NCI-H187 treated with DMSO at 0.1 percent for 48 hours (cell line): ENCODE measurements around the gene ADAMTS3.

ENCODE experiments used
- DNase-seq: peaks from one replicate; lab custom pipeline; 2025; lab: John Stamatoyannopoulos, UW

ADAMTS3 gene

DNA sequence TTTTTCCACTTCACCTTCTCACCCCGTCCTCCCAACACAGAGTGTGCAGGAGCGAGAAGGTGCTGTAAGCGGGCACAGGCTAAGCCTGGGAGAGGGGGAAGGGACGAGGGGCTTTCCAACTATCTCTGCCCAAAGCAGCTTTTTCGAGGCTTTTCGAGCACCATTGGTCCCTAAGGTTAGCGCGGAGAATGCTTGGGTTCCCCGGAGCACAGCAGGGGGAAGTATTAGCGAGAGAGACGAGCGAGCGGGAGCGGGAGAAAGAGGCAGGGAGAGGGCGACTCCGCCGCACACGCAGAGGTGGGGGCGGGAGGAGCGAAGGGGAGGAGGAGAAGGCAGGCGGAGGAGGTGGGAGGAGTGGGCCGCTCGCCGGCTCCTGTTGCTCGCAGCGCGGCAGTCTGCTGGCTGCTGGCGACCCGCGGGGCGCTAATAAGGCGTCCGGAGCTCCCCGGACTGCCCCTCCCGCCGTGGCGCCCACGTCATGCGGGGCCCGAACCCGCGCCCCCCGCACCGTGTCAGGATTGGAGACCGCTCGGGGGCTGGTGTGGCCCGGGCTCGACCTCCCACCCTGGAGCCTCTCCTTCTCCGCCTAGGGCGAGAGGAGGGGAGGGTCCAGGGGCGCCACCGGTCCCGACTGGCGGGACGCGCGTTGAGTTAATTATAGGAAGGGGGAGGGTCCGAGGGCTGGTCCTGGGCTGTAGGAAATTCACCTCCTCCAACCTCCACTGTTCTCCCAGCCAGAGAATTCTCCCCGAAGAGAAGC lies at the start of gene ADAMTS3:
ADAMTS3 (minus strand) TSS at position 263 of the 760 bp plus-strand sequence. CDS start 459 bp downstream, outside the sequence.
- DNase-seq: peak; percentile 27

DNA sequence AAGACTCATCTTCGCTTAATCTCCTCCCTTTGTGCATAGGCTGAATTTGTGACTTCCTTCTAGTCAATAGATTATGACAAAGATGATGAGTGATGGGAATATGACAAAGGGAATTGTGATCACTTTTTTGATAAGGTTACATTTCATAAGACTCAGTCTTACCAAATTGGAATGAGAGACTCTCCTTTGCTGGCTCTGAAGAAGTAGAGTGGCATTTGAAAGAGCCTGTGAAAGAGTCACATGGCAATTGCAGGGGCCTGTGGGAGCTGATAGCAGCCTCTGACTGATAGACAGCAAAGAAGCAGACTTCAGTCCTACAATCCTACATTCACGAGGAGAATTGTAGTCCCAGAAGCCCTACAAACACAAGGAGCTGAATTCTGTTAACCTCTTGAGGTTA lies 44.9 kb upstream of the ADAMTS3 start:
- no peak for DNase-seq

DNA sequence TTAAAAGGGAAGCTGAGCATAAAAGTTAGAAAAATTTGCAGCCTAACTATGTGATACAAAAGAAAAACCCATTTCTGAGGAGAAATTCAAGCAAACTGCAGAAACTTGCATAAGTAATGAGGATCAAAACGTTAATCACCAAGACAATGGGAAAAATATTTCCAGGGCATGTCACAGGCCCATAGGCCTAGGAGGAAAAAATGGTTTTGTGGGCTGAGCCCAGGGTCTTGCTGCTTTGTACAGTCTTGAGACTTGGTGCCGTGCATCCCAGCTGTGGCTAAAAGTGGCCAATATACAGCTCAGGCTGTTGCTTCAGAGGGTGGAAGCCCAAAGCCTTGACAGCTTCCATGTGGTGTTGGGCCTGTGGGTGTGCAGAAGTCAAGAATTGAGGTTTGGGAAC lies 37.7 kb upstream of the ADAMTS3 start:
- no peak for DNase-seq

DNA sequence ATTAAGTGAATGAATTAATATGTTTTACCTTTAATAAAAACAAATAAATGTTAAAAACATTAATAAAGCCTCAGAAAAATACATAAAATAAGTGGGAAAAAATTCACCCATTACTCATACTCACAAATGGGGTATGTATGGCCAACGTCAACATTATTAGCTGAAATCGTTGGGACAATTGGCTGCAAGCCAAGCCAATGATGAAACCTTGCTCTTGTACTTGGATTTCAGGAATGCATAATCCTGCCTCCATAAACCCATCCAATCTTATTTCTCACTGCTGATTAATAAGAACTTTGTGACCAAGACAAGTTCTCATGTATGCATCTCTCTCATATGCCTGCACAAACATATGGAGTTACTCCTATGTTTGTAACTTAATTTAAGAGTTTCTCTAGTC lies 35.3 kb upstream of the ADAMTS3 start:
- no peak for DNase-seq

DNA sequence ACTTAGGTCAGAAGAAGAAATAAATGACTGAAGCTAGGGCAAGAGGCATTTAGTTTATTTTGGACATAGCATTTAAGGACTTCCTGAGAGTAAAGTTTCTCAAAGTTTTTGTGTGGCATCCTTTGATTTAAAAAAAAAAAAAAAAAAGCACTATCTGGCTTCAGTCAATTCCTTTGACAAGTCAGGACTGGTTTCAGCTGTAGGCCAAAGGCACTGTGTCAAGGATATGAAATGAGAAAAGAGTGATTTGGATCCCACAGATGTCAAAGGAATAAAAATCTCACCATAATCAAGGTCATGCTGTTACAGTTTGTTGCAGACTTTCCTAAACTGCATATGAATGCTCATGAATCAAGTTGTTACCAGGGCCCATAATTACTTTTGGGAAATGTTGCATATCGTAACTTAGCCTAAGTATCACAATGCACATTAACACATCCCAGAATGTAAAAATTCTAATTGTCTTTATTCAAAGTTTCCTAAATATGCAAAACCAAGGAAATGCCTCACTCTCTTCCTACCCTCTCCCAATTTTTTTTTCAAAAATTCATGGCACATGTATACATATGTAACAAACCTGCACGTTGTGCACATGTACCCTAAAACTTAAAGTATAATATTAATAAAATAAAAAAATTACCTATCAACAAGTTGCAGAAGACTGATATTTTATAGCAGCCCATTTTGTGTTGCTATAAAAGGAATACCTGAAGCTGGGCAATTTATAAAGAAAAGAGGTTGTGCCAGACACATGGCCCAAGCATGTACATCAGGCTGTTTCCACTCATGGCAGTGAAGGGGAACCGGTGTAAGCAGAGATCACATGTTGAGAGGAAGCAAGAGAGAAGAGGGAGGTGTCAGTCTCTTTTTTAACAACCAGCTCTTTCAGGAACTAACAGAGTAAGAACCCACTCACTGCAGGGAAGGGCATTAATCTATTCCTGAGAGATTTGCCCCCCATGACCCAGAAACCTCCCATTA lies 33.7 kb upstream of the ADAMTS3 start:
- no peak for DNase-seq

DNA sequence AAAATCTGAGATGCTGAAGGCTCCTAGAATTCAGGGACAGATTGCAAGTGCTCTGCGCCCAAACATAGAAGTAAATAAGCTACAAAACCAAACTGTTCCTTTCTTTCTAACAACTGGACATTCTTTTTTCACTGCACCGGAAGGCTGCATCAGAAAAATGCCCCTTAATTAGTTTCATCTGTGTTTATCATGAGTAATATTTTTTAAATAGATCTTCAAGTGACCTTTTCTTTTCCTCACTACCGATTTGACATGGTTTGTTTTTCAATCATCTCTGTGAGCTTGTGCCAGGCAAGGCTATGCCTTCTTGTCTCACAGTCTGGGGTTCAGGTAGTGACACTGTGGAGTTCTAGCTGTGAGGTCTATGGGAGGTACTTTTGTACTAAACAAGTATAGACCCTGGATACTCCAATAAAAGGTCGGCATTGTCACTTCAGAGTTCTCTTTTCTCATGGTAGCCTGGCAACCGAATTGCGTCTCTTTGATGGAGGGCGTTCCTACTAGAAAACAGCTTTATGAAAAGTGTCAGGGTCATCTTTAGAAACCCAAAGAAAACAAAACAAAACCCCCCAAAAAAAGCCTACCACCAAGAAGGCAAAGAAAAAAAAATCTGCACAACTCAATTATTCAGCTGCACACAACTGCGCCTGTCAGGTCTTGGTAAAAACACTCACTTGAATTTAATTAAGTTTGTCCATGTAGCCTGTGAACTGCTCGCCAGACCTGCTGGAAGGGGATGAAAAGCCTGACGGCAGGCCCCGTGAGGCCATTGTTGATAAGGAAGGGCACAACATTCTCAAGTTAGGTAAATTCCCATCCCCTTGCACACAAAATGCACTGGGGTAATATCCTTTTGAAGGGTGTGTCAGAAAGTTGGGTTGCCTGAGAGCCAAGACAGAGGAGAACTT lies 22.8 kb upstream of the ADAMTS3 start:
- no peak for DNase-seq

DNA sequence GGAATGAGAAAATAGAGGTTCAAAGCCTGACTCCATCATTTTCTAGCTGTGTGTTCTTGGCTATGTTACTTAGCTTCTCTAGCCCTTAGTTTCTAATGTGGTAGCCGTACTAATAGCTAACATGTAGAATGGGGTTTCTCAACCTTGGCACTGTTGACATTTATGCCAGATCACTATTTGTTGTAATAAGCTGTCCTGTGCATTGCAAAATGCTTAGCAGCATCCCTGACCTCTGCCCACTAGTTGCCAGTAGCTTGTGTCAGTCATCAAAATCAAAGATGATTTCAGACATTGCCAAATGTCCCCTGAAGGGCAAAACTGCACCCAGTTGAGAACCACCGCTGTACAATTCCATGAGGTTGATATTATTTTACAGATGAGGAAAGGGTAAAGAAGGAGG lies 18.3 kb upstream of the ADAMTS3 start:
- no peak for DNase-seq

DNA sequence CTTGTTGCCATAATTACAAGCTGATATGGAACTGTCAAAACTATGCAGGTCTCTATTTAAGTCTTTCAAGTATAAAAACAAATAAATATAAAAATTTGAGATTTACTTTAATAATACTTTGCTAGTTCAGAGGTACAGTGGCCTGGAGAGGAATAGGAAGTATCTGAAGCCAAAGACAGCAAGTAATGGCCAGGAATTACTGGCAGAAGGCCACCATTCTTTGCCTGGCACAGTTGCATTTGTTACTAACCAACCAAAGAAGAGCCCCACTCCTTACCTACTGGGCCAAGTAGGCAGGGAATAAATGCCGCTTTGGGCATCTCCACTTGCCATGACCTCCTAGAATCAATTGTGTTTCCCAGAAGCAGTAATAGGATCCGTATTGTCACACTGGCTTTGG lies 13.8 kb upstream of the ADAMTS3 start:
- DNase-seq: no peak

DNA sequence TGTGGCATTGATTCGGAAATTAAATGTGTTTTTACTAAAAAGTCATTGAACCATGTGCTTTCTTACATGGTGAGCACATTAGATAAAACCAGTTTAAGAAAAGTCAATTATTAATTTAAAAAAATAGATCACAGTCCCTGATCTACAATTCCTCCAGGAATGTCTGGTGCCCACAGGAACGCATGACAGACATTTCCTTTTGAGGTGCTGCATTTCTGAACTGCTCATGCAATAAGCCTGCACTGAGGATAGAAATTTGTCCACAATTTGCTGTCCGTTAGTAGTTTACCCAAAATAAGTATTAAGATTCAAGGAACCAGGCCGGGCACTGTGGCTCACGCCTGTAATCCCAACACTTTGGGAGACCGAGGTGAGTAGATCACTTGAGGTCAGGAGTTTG lies 8.2 kb upstream of the ADAMTS3 start:
- no peak for DNase-seq

DNA sequence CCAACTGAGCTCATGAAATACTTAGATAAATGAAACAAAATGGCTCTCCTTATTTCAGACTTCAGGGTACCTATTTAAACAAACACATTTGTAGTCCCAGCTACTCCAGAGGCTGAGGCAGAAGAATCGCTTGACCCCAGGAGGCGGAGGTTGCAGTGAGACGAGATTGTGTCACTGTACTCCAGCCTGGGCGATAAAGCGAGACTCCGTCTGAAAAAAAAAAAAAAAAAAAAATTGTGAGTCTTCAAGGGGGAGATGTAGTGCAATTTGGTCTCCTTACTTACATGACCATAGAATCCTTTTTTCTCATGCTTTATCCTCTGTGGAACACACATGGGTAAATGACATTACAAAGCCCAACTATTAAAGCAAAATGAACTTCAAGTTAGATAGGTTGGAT lies 2.3 kb upstream of the ADAMTS3 start:
- no peak for DNase-seq

DNA sequence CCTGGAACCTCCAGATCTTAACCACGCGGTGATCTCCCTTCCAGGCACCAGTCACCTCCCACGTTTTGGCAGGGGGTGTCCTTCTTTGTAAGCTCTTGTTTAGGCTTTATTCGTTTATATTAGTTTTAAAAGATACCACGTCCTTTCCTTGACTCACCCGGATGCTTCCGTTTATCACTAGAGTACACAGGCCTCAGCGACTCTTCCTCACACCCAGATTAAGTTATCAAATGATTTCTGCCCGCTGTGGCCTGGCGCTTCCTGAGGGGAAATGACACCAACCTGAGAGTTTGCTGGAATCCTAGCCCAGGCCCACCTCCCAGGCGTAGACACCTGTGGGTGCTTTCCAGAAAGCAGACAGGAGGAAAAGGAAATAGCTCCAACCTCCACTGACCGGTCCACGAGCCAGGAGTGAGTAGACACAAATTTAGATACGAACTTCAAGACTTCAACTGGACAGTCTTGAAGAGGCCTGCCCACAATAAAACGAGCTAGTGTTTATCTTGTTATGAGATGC lies 756 bp upstream of the ADAMTS3 start:
- DNase-seq: no peak

DNA sequence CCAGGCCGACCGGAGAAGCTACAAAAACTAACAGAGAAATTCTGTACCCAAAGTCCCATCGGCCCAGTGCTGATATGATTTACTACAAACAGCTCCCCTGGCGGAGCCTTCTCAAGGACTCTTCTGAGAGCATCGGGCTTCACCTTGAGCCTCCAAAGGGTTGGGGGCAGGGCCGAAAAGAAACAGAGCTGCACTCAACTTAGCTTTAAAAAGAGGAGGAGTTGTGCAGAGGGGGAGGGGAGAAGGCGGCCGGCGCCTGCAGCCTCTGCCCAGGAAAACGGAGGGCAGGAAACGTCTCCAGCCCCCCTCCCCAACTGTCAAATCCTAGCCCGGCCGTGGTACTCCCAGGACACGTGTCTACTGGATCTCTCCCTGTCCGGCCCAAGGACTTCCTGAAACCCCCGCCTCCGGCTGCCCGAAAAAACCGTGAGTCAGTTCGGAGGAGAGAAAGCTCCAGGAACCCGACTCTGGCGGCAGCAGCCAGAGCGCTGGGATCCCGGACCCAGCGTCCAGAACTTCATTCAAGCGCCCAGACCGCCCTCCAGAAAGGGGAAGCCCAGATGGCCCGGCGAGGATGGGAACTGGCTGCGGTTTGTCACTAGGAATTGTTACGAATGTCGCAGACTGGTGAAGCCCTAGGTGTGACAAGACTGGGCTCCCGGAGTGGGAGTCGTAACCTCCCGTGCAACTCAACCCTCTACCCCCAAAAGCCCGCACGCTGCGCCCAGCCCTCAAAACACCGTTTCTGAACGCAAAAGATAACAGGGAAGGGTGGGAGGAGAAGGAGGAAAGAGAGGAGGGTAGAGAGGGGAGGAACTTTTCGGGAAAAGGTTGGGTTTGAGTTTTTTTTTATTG lies 973 bp downstream of the ADAMTS3 start:
- DNase-seq: peak; percentile 9

DNA sequence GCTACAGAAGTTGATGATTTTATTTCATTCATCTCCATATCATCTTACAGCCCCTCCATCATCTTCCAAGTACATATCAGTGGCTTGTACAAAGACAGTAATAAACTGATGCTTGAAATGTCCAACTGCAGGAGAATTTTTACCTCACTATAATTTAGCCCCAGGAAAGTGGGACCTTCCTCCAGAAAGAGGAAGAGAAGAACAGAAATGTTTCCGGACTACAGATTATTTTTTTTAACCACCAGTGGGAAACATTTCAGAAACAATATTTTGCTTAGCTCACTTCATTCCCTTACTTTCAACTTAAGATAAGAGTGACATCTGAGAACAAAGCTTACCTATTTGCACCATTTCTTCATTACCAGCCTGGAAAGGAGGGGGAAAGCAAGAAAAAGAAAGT lies 2.0 kb downstream of the ADAMTS3 start:
- no peak for DNase-seq

DNA sequence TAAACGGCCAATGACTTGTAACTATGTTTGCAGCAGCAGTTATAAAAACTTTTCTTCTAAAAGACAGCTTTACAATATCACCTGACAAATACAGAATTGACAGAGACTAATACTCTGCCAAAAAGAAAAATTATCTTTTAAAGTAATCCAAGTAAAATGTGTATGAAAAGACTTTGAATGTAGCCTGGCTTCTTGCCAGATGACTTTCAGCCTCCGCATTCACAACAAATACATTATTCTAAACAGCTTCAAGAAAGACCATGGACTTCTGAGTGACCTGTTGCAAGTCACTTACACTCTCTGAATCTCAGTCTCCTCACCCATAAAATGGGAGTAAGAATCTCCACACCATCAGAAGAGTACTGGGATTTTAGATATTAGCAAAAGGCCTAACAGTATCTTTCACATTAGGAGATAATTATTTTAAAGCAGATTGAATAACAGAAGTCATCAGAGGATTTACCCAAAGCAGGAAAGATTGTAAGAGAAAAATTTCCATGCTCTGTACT lies 2.5 kb downstream of the ADAMTS3 start:
- no peak for DNase-seq

DNA sequence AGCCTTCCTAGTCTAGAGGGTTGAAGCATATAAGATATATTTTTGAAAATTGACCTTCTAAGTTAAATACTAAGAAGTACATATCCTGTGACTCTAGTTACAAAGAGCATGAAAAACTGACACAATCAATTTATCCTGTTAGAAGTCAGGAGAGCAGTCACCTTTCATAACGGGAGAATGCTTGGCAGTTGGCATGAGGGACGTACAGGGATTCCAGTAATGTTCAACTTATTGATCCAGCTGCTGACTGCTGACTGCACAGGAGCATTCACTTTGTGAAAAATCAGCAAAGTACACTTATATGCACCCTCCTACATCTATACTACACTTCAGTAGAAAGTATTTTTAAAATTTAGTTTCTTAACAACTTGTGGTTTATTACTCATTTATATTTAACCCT lies 4.2 kb downstream of the ADAMTS3 start:
- no peak for DNase-seq

DNA sequence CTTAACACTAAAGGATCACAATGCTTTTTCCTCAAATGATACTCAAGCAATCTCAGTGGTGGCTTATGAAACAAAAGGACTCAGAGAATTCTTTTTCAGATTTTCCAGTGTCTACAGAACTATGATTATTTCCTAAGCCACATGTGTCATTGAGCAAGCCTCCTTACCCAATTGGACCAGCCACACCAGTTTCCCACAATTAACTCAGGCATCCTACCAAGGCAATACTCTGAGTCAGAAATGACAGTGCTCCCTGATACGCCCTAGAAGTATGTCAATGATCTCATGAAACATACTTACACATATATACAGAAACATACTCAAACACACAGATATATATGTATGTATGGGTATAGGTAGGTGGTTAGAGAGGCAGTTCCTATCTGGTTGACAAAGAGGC lies 4.8 kb downstream of the ADAMTS3 start:
- DNase-seq: no peak

DNA sequence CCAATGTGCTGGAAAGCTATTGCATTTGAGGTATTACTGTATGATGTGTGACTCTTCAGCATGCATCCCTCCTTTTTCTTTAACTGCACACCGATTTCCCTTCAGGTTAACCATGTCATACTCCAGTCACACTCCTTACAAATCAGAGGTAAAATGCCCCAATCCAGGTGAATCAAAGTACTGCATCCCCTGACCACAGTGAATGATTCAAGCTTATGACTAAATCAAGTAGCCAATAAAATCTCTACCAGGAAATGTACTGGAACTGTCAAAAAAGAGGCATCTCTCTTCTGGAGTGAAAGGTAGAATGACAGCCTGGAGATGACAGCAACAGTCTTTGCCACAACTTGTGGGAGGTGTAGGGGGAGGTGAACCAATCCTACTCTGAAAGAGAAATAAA lies 10.4 kb downstream of the ADAMTS3 start:
- no peak for DNase-seq

DNA sequence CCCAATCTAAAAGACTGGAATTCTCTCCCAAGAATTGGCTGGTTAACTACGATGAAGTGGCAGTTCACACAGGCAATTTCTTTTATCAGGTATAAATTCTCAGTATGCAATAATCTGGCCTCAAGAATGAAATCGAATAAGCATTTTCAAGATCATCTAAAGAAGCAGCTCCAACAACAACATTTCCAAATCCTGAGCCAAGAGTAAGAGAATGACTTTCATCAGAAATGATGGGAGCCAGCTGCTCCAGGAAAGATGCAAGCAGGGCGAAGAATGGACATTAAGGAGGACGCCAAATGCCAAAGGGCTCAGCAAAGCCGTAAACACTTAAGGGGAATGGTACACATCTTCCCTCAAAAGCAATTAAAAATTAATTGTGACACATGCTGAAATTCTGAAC lies 12.0 kb downstream of the ADAMTS3 start:
- no peak for DNase-seq

DNA sequence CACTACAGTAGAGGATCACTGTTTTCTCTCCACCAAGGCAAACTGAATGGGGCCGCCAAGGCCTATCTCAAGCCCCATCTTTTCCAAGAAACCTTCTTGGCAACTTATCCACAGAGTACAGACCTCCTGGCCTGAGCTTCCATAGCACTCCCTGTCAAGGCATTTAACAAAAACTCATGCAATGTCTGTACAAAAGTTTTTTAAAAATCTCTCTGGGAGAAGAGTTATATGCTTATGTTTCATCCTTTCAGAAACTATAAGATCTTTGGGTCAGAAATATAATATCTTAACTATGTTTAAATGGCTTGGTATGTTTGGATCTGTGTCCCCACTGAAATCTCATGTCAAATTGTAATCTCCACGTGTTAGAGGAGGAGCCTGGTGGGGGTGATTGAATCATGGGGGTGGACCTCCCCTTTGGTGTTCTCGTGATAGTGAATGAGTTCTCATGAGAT lies 13.6 kb downstream of the ADAMTS3 start:
- DNase-seq: no peak

DNA sequence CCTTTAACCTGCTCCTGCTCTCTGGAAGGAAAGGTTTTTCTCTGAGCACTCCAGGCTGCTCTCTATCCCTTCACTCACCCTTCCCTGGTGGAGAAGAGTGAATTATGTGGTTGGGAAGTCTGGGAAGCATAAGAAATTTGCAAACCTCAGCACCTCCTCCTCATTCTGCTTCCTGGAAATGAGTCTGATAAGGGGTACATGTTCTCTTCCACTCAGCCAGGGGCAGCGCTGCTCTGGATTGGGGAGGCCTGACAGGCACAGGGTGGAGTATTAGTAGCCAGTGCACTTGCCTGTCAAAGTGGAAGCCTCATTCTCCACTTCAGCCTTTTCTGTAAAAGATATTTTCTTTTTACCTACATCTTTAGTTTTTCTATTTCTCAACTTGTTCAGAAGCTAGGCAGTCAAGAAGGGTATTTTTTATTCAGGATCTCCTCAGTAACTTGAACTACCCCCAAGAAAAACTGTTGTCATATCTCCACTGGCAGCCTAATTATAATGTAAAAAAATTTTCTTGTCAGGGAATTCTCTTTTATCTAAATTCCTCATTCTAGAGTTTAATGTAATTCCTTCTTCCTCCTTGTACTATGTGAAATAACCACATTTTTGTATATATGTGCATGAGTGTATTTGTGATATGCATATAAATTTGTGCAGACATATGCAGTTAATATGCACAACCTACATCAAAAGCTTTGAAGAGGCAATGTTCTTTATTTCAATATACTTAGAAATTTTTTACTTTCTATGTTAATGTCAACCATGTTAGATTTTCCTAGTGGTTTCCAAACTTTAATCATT lies 15.3 kb downstream of the ADAMTS3 start:
- DNase-seq: no peak
